OCI-LY1 (cell line): ENCODE results near the gene MYO3B.

ENCODE experiments used
- H2AFZ ChIP-seq: fragments of 200-600 bp; sonication (generic), shearing (Covaris generic); 2 replicates; pipeline ENCODE4 v1.6.0; 2014; ENCODE audit warnings: antibody characterized with exemption, mild to moderate bottlenecking, low read length
- H3F3A ChIP-seq: fragments of 200-600 bp; sonication (generic), shearing (Covaris generic); 2 replicates; pipeline ENCODE4 v1.6.0; 2014; ENCODE audit warnings: mild to moderate bottlenecking, antibody characterized with exemption, low read length, moderate library complexity; ENCODE audit not compliant: insufficient read depth
- H3K27ac ChIP-seq: fragments of 200-600 bp; sonication (generic); 2 replicates; pipeline ENCODE4 v1.5.1; 2014; ENCODE audit warnings: low read length, mixed run types, mild to moderate bottlenecking, low read depth; ENCODE audit not compliant: poor library complexity, severe bottlenecking
- H3K27me3 ChIP-seq: fragments of 200-600 bp; sonication (generic); 2 replicates; pipeline ENCODE4 v1.6.0; 2014; ENCODE audit warnings: antibody characterized with exemption, mild to moderate bottlenecking, low read length, moderate library complexity; ENCODE audit not compliant: insufficient read depth
- H3K36me3 ChIP-seq: fragments of 200-600 bp; sonication (generic); 2 replicates; pipeline ENCODE4 v1.6.1; 2014; ENCODE audit warnings: mild to moderate bottlenecking, antibody characterized with exemption, low read length, moderate library complexity, mixed read lengths; ENCODE audit not compliant: insufficient read depth
- H3K4me1 ChIP-seq: fragments of 200-600 bp; sonication (generic); 2 replicates; pipeline ENCODE4 v1.5.1; 2014; ENCODE audit warnings: mild to moderate bottlenecking, low read length, moderate library complexity; ENCODE audit not compliant: insufficient read depth, severe bottlenecking
- H3K4me2 ChIP-seq: fragments of 200-600 bp; sonication (generic), shearing (Covaris generic); 2 replicates; pipeline ENCODE4 v1.6.1; 2014; ENCODE audit warnings: low read length
- H3K4me3 ChIP-seq: fragments of 200-600 bp; sonication (generic); 2 replicates; pipeline ENCODE4 v1.5.1; 2014; ENCODE audit warnings: low read length, low read depth, mild to moderate bottlenecking, mixed read lengths; ENCODE audit not compliant: poor library complexity, severe bottlenecking
- H3K79me2 ChIP-seq: fragments of 200-600 bp; shearing (Covaris generic); 2 replicates; pipeline ENCODE4 v1.6.1; 2016; ENCODE audit warnings: mixed run types, low read length, mixed read lengths; ENCODE audit not compliant: insufficient read depth
- H3K9ac ChIP-seq: fragments of 200-600 bp; sonication (generic), shearing (Covaris generic); 2 replicates; pipeline ENCODE4 v1.6.1; 2014; ENCODE audit warnings: mild to moderate bottlenecking, low read length, mixed read lengths
- H3K9me2 ChIP-seq: fragments of 200-600 bp; sonication (generic), shearing (Covaris generic); 2 replicates; pipeline ENCODE4 v1.6.1; 2014; ENCODE audit warnings: low read depth, mild to moderate bottlenecking, low read length, mixed read lengths
- H3K9me3 ChIP-seq: fragments of 200-600 bp; shearing (Covaris generic); 2 replicates; pipeline ENCODE4 v1.6.1; 2014; ENCODE audit warnings: low read length, mixed read lengths
- H4K20me1 ChIP-seq: fragments of 200-600 bp; sonication (generic), shearing (Covaris generic); 2 replicates; pipeline ENCODE4 v1.6.0; 2016; ENCODE audit warnings: mild to moderate bottlenecking, low read length; ENCODE audit not compliant: insufficient read depth
- CTCF ChIP-seq: fragments of 200-600 bp; sonication (generic), shearing (Covaris generic); IDR thresholded peaks from 2 replicates; pipeline ENCODE4 v1.5.1; 2017; ENCODE audit warnings: mild to moderate bottlenecking, antibody characterized with exemption, low read length, moderate library complexity, mixed read lengths
- EZH2 ChIP-seq: fragments of 200-600 bp; sonication (generic), shearing (Covaris generic); IDR thresholded peaks from 2 replicates; pipeline ENCODE4 v1.8.0; 2017; ENCODE audit warnings: borderline replicate concordance, mixed run types, mild to moderate bottlenecking, antibody characterized with exemption, low read length, moderate library complexity, mixed read lengths

MYO3B gene

GRCh38 chr2:170503563-170503962 is 325.6 kb downstream of the MYO3B start:
- H3K4me1 ChIP-seq = no peaks in the 10 kb centered on the region
- no peaks in the 10 kb centered on the region for H3K27me3 ChIP-seq
- no peaks in the 10 kb centered on the region for H3K79me2 ChIP-seq
- no peak overlapping the region for H3K4me3 ChIP-seq
- no peak overlapping the region for H2AFZ ChIP-seq
- no peak overlapping the region for H3K27ac ChIP-seq
- no peaks in the 10 kb centered on the region for H3K9me2 ChIP-seq
- H3K4me2 ChIP-seq = no peak overlapping the region
- H3K9me3 ChIP-seq = no peaks in the 10 kb centered on the region
- no peaks in the 10 kb centered on the region for H4K20me1 ChIP-seq
- no peaks in the 10 kb centered on the region for H3F3A ChIP-seq
- H3K9ac ChIP-seq = no peak overlapping the region
- no peaks in the 10 kb centered on the region for H3K36me3 ChIP-seq
- TF ChIP-seq CTCF = no peak

- Histone ChIP-seq H3K79me2 (no peaks in the 10 kb centered on the region), H3K27me3 (no peaks in the 10 kb centered on the region), H3K27ac (no peak overlapping the region), H3K4me3 (no peak overlapping the region), H3K9ac (no peak overlapping the region), H4K20me1 (no peaks in the 10 kb centered on the region), H2AFZ (no peak overlapping the region), H3K4me2 (no peak overlapping the region), H3K4me1 (no peaks in the 10 kb centered on the region), H3K36me3 (no peaks in the 10 kb centered on the region), H3K9me3 (no peaks in the 10 kb centered on the region), H3F3A (no peaks in the 10 kb centered on the region), H3K9me2 (no peaks in the 10 kb centered on the region)
- TF ChIP-seq EZH2 (no peak), CTCF (no peak)
Observed at GRCh38 chr2:170503971-170504809, 326.2 kb downstream of the MYO3B start.

- Histone ChIP-seq H3K4me3 (no peak overlapping the region), H3K27me3 (no peaks in the 10 kb centered on the region)
Observed at GRCh38 chr2:170504810-170505145, 326.8 kb downstream of the MYO3B start.

More at GRCh38 chr2:170504810-170505145, 326.8 kb downstream of the MYO3B start:
- no peak overlapping the region for H2AFZ ChIP-seq
- H3K9me2 ChIP-seq = no peaks in the 10 kb centered on the region
- H3K36me3 ChIP-seq = no peaks in the 10 kb centered on the region
- no peak overlapping the region for H3K9ac ChIP-seq
- H3K4me1 ChIP-seq = no peaks in the 10 kb centered on the region
- no peak overlapping the region for H3K4me2 ChIP-seq
- H4K20me1 ChIP-seq = no peaks in the 10 kb centered on the region
- no peak overlapping the region for H3K27ac ChIP-seq
- H3K9me3 ChIP-seq = no peaks in the 10 kb centered on the region
- H3K79me2 ChIP-seq = no peaks in the 10 kb centered on the region
- TF ChIP-seq CTCF (no peak), EZH2 (no peak)
- H3F3A ChIP-seq = no peaks in the 10 kb centered on the region
